Fibroblast of villous mesenchyme (primary cell): ENCODE results near the gene THSD4. TPM values are rescaled to one million over a fixed set of nuclear protein-coding genes. Genes with fewer than 3 reads are reported as not detected.

Source experiments
- DNase-seq: peaks from one replicate; pipeline ENCODE4 v3.0.0-alpha.2; 2010; ENCODE audit warnings: low read depth
- H3K4me3 ChIP-seq: 2 replicates; pipeline ENCODE4 v1.5.1; 2011; ENCODE audit warnings: low read depth, mild to moderate bottlenecking, low read length
- total RNA-seq: library from RNA; depleted of rRNA; stranded (reverse); fragments of >200 nt; gene quantifications from 2 replicates; pipeline ENCODE4 v1.2.3, GENCODE V29; 2012
- TF ChIP-seq, protein P1 (sequence below): IDR thresholded peaks from 2 replicates; pipeline ENCODE4 v1.5.1; 2012; ENCODE audit warnings: low read depth, mild to moderate bottlenecking, low read length; ENCODE audit not compliant: insufficient read depth

Gene THSD4
- total RNA-seq, 1 donor: 76.4 TPM

DNA sequence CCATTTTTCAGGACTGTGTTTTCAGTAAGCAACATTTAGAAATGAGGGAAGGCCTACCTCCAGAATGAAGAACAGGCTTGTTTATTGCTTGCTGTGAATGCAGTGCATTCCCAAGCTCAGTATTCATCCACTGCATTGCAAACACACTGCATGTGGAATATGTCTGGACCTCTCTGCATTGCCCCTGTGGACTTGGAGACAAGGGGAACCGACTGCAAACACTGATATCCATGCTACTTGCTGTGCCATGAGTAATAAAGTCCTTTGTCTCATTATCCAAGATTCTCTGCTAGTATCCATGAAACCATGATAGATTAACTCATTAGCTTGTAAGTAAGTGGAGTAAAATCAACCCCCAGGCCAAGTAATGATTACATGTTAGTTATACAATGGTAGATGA is 393.9 kb downstream of the THSD4 start:
- TF ChIP-seq, protein P1, sequence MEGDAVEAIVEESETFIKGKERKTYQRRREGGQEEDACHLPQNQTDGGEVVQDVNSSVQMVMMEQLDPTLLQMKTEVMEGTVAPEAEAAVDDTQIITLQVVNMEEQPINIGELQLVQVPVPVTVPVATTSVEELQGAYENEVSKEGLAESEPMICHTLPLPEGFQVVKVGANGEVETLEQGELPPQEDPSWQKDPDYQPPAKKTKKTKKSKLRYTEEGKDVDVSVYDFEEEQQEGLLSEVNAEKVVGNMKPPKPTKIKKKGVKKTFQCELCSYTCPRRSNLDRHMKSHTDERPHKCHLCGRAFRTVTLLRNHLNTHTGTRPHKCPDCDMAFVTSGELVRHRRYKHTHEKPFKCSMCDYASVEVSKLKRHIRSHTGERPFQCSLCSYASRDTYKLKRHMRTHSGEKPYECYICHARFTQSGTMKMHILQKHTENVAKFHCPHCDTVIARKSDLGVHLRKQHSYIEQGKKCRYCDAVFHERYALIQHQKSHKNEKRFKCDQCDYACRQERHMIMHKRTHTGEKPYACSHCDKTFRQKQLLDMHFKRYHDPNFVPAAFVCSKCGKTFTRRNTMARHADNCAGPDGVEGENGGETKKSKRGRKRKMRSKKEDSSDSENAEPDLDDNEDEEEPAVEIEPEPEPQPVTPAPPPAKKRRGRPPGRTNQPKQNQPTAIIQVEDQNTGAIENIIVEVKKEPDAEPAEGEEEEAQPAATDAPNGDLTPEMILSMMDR: no peak
- DNase-seq: no peak
- H3K4me3 ChIP-seq: no peak overlapping the region

DNA sequence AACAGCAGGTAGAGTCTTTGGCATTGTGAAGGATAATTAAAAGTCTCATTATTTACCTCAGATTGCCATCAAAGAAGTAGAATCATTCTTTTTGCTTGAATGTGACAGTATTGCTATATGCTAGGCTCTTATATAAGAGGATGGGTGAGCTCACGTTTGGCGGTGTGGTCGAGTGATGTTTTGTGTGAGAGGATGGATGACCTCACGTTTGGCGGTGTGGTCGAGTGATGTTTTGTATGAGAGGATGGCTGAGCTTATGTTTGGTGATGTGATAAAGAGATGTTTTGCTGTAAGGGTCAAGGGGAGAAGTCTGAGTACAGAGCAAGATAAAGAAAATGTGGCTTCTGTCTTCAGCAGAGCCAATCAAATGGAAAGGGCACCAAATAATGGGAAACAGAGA is 395.5 kb downstream of the THSD4 start:
- no peak overlapping the region for H3K4me3 ChIP-seq
- TF ChIP-seq, protein P1: no peak
- DNase-seq: no peak

DNA sequence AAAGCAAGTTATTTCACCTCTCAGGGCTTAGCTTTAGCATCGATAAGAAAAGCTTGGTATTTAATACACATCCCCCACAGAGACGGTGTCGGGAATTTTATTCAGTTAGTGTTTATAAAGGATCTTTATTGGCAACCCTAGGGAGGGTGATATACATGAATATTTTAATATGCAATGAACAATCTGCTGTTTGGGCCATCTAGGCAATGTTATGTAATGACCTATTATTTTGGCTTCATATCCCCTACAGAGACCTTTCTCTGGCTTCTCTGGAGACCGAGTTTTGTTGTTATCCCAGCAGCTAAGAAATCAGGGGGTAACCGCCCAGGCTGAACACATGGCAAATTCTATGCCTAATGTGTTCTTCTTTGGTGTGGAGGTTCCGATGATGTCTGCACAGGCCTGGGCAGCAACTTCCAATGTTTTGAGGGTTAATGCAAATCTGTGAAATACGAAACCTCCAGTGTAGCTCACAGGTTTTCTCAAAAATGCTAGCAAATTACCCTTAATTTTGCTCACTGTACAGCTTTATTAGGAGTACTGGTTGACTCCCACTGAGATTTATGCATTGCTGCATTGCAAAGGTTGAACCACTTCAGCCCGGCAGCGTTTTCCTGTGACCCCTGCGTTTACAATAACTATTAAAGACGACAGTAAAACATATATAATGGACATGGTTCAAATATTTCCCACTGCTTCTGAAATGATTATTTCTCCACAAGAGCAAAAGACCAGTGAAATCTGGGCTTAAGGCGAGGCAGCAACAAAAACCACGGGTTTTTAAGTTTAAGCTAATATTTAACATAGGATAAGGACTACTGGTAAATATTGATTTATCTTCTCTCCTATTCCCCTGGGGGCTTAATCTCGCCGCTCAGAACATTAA is 396.8 kb downstream of the THSD4 start:
- no peak overlapping the region for H3K4me3 ChIP-seq
- peak; percentile 71 for DNase-seq
- TF ChIP-seq, protein P1: no peak

DNA sequence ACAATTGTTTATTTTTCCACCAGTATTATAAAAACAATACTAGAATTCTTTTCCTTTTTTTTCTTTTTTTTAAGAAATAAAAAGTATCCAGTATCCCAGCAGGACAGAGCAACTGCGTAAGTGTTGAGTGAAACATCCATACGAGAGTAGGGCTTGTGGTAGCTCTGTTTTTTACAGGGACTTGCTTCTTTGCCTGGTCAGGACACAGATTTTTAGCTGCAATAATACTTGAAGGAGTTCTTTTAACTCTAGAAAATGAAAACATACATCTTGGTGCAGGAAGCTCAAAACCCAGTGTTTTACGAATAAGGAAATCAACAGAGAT is 397.4 kb downstream of the THSD4 start:
- DNase-seq: no peak
- no peak overlapping the region for H3K4me3 ChIP-seq
- TF ChIP-seq, protein P1: no peak

DNA sequence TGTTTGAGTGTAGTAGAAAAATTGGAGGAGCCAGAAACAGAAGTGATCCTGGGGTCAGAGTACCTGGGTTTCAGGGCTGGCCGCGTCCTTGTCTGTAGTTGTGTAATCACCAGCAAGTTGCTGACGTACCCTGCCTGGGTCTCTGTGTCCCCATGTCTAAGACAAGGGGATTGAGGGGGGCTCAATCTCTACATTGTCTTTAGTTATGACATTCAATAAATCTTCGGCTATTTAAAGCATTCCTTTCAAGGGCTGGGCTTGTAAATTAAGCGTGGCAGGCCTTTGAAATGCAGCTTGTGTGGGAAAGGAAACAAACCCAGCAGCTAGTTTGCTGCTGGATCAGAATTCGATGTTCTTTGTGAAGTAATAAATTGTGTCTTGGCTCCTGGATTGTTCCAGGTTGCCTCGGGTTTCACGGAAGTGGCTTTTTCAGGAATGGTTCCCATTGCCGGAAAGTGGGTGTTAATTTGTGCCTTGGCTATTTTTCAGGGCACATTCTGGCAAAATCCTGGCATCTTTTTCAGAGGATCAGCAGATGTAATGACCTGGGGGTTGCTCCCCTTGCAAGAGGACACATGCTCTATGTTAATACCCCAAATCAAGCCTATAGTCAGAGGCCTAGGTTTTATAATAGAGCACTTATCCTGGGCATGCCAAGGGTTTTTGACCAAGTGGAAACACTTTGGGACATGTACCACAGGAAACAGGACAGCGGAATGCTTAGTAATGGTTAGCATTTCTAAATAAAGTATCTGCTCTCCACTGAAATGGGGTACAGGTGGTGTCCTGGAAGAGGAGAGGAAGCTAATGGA is 400.3 kb downstream of the THSD4 start:
- no peak overlapping the region for H3K4me3 ChIP-seq
- TF ChIP-seq, protein P1: no peak
- no peak for DNase-seq

DNA sequence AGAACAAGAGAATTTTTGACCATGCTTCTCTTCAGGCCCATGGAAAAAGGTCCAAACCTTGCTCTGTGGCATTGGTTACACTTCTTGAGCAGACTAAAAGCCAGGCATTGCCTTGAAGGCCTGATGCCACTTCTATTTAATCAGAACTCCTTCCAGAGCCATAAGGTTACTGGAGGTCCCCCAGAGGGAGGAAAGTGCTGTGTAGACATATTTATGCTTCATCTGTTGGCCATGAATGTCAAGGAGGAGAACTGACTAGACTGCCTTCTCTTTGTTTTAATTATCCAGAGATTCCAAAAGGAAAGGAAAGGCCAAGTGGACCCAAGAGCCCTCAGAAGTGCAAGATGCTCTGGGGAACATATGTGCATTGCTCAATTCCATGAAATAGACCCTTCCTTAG is 402.5 kb downstream of the THSD4 start:
- no peak for DNase-seq
- TF ChIP-seq, protein P1: no peak
- no peak overlapping the region for H3K4me3 ChIP-seq
